Activated B cell treated with CpG ODN at 0.5 μM for 24 hours (primary cell): Measurements from ENCODE around the gene FBXL12. TPM values are rescaled to one million over a fixed set of nuclear protein-coding genes. Genes with fewer than 3 reads are reported as not detected.
"Not testable (repeated sequence)": the region's sequence is repeated elsewhere in the genome, so short reads cannot be mapped to it uniquely, and the experiment has no call there.

Source experiments
- ATAC-seq: fragments of 200-7000 bp; cut with Tn5 transposase; one replicate; pipeline ENCODE4 v1.10.0; 2021; ENCODE audit warnings: low read depth, mild to moderate bottlenecking, moderate library complexity
- CTCF ChIA-PET: fragments of 350-600 bp; sonication (Branson Sonifier 250); formaldehyde crosslinking; loops from one replicate; lab custom pipeline; 2021; ENCODE audit warnings: antibody characterized with exemption; lab: Charles Lee
- POLR2A ChIA-PET: fragments of 350-600 bp; sonication (Branson Sonifier 250); formaldehyde crosslinking; loops from one replicate; lab custom pipeline; 2021; ENCODE audit warnings: antibody characterized with exemption; lab: Charles Lee
- DNase-seq: peaks from one replicate; pipeline ENCODE4 v3.0.0; 2022
- H3K27ac Mint-ChIP-seq: one replicate; pipeline ENCODE4 v1.8.0; 2020; ENCODE audit warnings: mixed read lengths
- H3K27me3 Mint-ChIP-seq: one replicate; pipeline ENCODE4 v1.8.0; 2021; ENCODE audit warnings: mixed read lengths
- H3K36me3 Mint-ChIP-seq: one replicate; pipeline ENCODE4 v1.8.0; 2021; ENCODE audit warnings: low read depth, mixed read lengths
- H3K4me1 Mint-ChIP-seq: one replicate; pipeline ENCODE4 v1.8.0; 2021; ENCODE audit warnings: mixed read lengths
- H3K4me3 Mint-ChIP-seq: one replicate; pipeline ENCODE4 v1.8.0; 2020; ENCODE audit warnings: mild to moderate bottlenecking, mixed read lengths
- H3K9me3 Mint-ChIP-seq: one replicate; pipeline ENCODE4 v1.8.0; 2020; ENCODE audit warnings: mixed read lengths
- intact Hi-C: fragments of 100-400 bp; cut with micrococcal nuclease; formaldehyde crosslinking; loops from one replicate; pipeline ENCODE4 v1.15.1; 2024
- total RNA-seq: library from RNA; stranded (reverse); gene quantifications from 2 replicates; pipeline ENCODE4 v1.2.3, GENCODE V29; 2022
- TF ChIP-seq, protein P1 (sequence below): fragments of 200-600 bp; IDR thresholded peaks from one replicate; pipeline ENCODE4 v1.8.0; 2022; ENCODE audit warnings: antibody characterized with exemption, mild to moderate bottlenecking

Gene FBXL12
- total RNA-seq, 1 donor from 2014 or later = 41.9 TPM

DNA sequence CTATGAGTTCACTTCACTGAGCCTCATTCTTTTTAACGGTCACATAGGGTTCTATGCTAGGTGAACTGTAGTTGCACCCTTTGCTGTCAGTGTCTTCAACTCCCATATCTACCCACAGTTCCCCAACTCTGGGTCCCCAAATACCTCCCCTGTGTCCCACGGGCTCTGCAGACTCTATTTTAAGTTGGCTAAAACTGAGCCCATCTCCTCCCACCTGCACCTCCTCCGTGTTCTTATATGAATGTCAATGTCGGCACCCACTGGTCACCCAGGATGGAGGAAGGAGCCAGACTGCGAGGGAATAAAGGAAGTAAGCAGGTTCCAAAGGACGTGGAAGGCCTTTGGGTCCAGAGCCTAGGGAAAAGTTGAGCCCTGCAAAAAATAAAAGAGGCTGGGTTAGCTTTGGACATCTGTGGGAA, 15.4 kb upstream of the FBXL12 start:
- H3K36me3 Mint-ChIP-seq = peaks cover 23% of the 10 kb centered on the region
- CTCF ChIA-PET = no interaction called here
- no peaks in the 10 kb centered on the region for H3K27me3 Mint-ChIP-seq
- POLR2A ChIA-PET = interaction anchor here (1.0 to 1.8 kb wide), 3 partner anchors 16 to 213 kb away, joined by 3 to 11 read pairs (median 4); partner anchors contain the start of genes FBXL12, ZNF561 and ZNF846
- DNase-seq = no peak
- intact Hi-C loops = loop anchor here (2.0 kb wide), 2 partner anchors 50 to 400 kb away; partner anchors contain the start of gene ZNF266
- peaks cover 14% of the 10 kb centered on the region for H3K4me1 Mint-ChIP-seq
- peak overlapping the region; percentile 93 for H3K4me3 Mint-ChIP-seq
- H3K27ac Mint-ChIP-seq = peak overlapping the region; percentile 94
- H3K9me3 Mint-ChIP-seq = no peaks in the 10 kb centered on the region
- TF ChIP-seq, protein P1, sequence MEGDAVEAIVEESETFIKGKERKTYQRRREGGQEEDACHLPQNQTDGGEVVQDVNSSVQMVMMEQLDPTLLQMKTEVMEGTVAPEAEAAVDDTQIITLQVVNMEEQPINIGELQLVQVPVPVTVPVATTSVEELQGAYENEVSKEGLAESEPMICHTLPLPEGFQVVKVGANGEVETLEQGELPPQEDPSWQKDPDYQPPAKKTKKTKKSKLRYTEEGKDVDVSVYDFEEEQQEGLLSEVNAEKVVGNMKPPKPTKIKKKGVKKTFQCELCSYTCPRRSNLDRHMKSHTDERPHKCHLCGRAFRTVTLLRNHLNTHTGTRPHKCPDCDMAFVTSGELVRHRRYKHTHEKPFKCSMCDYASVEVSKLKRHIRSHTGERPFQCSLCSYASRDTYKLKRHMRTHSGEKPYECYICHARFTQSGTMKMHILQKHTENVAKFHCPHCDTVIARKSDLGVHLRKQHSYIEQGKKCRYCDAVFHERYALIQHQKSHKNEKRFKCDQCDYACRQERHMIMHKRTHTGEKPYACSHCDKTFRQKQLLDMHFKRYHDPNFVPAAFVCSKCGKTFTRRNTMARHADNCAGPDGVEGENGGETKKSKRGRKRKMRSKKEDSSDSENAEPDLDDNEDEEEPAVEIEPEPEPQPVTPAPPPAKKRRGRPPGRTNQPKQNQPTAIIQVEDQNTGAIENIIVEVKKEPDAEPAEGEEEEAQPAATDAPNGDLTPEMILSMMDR = no peak
- ATAC-seq = no peak

GRCh38 chr19:9828551-9829063, 9.7 kb upstream of the FBXL12 start:
- ChIA-PET POLR2A (interaction anchor here (0.6 to 3.0 kb wide), 4 partner anchors 10 to 204 kb away, joined by 3 to 34 read pairs (median 4); partner anchors contain the start of gene FBXL12), CTCF (no interaction called here)
- Mint-ChIP-seq H3K9me3 (no peaks in the 10 kb centered on the region), H3K4me1 (peaks cover 28% of the 10 kb centered on the region), H3K27ac (peak overlapping the region; percentile 98), H3K27me3 (no peaks in the 10 kb centered on the region), H3K36me3 (peaks cover 26% of the 10 kb centered on the region), H3K4me3 (peak overlapping the region; percentile 100)
- TF ChIP-seq, protein P1 = no peak
- DNase-seq = no peak
- ATAC-seq = no peak
- intact Hi-C loops = no loop called here

DNA sequence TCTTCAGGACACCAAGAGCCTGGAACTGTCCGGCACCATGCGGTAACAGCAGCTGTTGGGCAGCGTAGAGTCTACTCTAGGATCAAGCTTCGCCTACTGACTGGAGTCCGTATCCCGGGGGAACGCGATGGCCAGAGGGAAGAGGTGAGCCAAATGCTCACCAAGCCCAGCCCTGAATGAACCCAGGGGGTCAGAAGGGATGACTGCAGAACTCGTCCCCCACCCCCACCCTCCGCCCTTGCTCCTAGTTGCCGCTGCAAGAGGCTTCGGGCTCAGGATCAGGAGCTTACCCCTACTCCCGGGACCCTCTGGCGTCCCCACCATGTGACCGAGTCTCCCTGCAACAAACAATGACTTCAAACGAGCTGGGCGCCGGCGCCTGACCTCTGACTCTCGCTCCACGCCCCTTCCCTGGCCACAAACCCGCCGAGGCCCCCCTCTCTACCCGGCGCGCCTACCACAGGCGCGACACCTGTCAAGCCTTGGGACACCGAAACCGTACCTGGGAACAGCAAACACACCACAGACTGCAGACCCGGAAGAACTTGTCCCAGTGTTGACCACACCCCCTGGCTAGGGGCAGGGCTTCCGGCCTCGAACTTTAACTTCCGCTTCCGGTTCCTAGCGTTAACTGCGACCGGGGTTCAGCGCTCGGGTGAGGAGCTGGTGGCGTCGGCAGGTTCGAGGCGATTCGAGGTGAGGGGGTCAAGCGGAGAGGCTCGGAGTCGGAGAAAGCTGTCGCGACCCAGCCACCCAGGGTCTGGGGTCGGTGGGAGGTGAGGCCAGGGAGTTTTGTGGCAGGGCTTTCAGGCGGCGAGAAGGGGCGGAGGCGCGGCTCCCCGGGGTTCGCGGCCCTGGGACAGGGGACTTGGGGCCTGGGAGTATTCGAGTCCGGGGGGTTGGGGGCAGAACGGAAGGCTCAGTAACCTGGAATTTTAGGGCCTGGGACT, 8.7 kb upstream of the FBXL12 start, which contains the start of gene UBL5:
TSS of gene UBL5 (plus strand) at position 630 of the 950 bp plus-strand sequence. CDS start 420 bp downstream, outside the sequence.
- Mint-ChIP-seq H3K27me3 (no peaks in the 10 kb centered on the region), H3K4me3 (peak within 1 kb of the TSS; percentile 100), H3K36me3 (peaks cover 28% of the 10 kb centered on the region), H3K9me3 (no peaks in the 10 kb centered on the region), H3K27ac (peak within 1 kb of the TSS; percentile 98), H3K4me1 (peaks cover 28% of the 10 kb centered on the region)
- TF ChIP-seq, protein P1 = no peak
- peak; percentile 95 for ATAC-seq
- intact Hi-C loops = loop anchor here (1.0 to 2.0 kb wide), 3 partner anchors 8 to 59 kb away; partner anchors contain the start of genes FBXL12, PIN1 and ZNF846
- POLR2A ChIA-PET = interaction anchor here (0.5 to 3.0 kb wide), 12 partner anchors 9 to 1381 kb away, joined by 3 to 34 read pairs (median 4); partner anchors contain the start of genes FBXL12, ZNF561 and ZNF846
- CTCF ChIA-PET = no interaction called here
- DNase-seq = peak; percentile 81

DNA sequence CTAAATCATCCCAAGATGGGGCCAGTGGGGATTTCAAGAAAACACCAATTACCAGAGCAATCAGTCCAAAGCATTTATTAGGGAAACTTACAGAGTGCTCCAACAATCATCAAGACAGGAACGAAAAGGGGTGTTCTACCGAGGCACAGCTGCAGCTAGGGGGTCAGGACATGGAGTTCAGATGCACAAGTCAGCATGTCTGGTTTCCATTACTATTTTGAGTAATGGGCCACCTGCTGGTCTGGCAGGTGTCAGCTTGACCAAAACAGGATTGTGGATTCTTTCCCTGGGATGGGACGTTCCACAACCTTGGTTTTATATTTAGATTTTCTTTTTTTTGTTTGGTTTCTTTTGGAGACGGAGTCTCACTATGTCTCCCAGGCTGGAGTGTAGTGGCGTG, 4.9 kb upstream of the FBXL12 start:
- POLR2A ChIA-PET = no interaction called here
- intact Hi-C loops = no loop called here
- Mint-ChIP-seq H3K36me3 (peaks cover 21% of the 10 kb centered on the region), H3K4me1 (peaks cover 36% of the 10 kb centered on the region), H3K4me3 (no peak overlapping the region), H3K27ac (no peak overlapping the region), H3K9me3 (no peaks in the 10 kb centered on the region), H3K27me3 (no peaks in the 10 kb centered on the region)
- no peak for ATAC-seq
- TF ChIP-seq, protein P1 = no peak
- DNase-seq = no peak
- CTCF ChIA-PET = no interaction called here

GRCh38 chr19:9820034-9820433, 1.2 kb upstream of the FBXL12 start:
- H3K4me1 Mint-ChIP-seq = peaks cover 24% of the 10 kb centered on the region
- H3K36me3 Mint-ChIP-seq = peaks cover 26% of the 10 kb centered on the region
- H3K27me3 Mint-ChIP-seq, H3K27ac Mint-ChIP-seq, H3K4me3 Mint-ChIP-seq, DNase-seq, CTCF ChIA-PET, intact Hi-C loops, ATAC-seq, H3K9me3 Mint-ChIP-seq: not testable (repeated sequence)
- POLR2A ChIA-PET = interaction anchor here (1.6 kb wide), 1 partner anchor 19 kb away, joined by 3 read pairs; no protein-coding TSS in a partner anchor
